ENCODE measurements around the gene CIB4. TPM values are rescaled to one million over a fixed set of nuclear protein-coding genes. Genes with fewer than 3 reads are reported as not detected.
"Not testable (repeated sequence)": the region's sequence is repeated elsewhere in the genome, so short reads cannot be mapped to it uniquely, and the experiment has no call there.

CIB4 gene
- total RNA-seq, 2 experiments from 2014 or later = not detected

DNA sequence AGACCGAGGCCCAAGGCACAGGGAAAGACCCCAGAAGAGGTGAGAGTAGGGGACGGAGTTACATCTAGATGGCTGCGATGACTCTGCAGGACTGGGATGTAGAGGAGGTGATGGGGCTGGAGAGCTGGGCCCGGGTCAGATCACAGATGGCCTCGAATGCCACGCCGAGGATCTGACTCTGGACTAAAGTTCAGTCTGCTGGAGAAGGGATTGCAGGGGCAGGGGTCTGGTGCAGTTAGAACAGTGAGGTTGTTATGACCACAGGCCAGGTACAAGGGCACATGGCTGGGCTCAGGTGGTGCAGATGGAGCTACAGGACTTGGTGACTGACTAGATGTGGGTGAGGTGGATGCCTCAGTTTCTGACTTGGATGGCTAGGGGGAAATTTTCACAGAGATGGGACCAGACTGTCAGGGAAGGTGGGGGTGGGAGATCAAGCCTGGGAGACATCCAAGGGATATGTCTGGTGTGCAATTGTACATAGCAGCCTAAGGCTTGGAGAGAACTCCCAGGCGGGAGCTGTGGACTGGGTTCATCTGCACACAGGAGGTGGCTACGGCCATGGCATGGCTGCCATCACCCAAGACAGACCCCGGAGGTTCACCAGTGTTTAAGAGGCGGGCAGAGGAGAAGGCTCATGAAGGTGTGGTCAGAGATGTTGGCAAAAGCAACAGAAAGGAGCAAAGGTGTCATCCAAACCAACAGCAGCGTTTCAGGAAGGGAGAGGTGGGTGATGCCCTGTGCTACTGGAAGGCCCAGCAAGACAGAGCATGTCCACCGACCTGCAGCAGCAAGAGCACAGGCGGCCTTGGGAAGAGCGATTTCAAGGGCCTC lies 66.9 kb downstream of the CIB4 start:
- no peaks in the 10 kb centered on the region for H3K36me3 Mint-ChIP-seq
- no peak overlapping the region for H3K4me3 Mint-ChIP-seq
- peaks cover 14% of the 10 kb centered on the region for H3K27me3 Mint-ChIP-seq
- peaks cover 4% of the 10 kb centered on the region for H3K4me1 Mint-ChIP-seq
- DNase-seq = no peak
- H3K9me3 Mint-ChIP-seq = no peaks in the 10 kb centered on the region
- H3K27ac Mint-ChIP-seq = no peak overlapping the region

GRCh38 chr2:26573241-26573925 lies 67.8 kb downstream of the CIB4 start:
- no peak overlapping the region for H3K27ac Mint-ChIP-seq
- no peaks in the 10 kb centered on the region for H3K36me3 Mint-ChIP-seq
- H3K27me3 Mint-ChIP-seq = peaks cover 6% of the 10 kb centered on the region
- no peaks in the 10 kb centered on the region for H3K9me3 Mint-ChIP-seq
- peaks cover 4% of the 10 kb centered on the region for H3K4me1 Mint-ChIP-seq
- no peak overlapping the region for H3K4me3 Mint-ChIP-seq
- DNase-seq = no peak

DNA sequence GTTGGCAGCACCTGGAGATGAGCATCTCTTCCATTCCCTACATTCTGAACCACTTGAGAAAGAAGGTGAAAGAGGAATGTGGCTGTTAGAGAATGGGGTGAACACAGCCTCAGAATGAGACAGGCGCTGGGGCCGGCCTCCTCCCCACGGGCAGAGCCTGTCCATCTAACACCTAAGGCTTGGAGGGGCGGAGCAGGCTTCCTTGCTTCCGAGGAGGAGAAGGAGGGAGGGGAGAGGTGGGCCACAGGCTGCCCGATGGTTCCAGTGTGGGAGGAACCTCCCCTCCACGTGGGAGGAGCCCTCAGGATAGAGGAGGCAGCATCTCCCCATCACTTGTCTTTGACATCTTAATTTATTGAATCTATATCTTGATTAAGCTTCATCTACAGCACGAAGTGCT lies 68.6 kb downstream of the CIB4 start:
- no peak for DNase-seq
- Mint-ChIP-seq H3K27ac (no peak overlapping the region), H3K27me3 (peaks cover 1% of the 10 kb centered on the region), H3K4me3 (no peak overlapping the region), H3K9me3 (no peaks in the 10 kb centered on the region), H3K4me1 (peaks cover 2% of the 10 kb centered on the region), H3K36me3 (no peaks in the 10 kb centered on the region)

GRCh38 chr2:26571316-26571715 lies 69.8 kb downstream of the CIB4 start:
- Mint-ChIP-seq H3K4me3 (no peak overlapping the region), H3K9me3 (no peaks in the 10 kb centered on the region)
- DNase-seq = no peak

DNA sequence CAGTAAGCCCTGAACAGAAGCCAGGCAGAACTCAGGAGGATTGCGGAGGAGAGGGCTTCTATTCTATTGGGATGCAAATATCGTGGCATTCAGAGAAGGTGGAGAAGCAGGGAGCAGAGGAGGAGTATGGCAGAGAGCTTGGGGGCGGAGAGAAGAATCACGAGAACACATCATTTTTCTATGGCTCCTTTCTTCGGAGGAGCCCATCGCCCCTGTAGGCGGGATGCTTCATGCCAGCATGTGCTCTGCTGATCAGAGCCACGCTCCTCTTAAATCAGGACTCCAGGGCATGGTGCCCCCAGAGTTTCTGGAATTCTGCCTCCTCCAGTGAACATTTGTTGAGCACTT lies 71.1 kb downstream of the CIB4 start:
- no peaks in the 10 kb centered on the region for H3K9me3 Mint-ChIP-seq

More at GRCh38 chr2:26571316-26571715, 69.8 kb downstream of the CIB4 start:
- Mint-ChIP-seq H3K36me3 (no peaks in the 10 kb centered on the region), H3K27ac (no peak overlapping the region), H3K4me1 (no peaks in the 10 kb centered on the region), H3K27me3 (no peaks in the 10 kb centered on the region)

DNA sequence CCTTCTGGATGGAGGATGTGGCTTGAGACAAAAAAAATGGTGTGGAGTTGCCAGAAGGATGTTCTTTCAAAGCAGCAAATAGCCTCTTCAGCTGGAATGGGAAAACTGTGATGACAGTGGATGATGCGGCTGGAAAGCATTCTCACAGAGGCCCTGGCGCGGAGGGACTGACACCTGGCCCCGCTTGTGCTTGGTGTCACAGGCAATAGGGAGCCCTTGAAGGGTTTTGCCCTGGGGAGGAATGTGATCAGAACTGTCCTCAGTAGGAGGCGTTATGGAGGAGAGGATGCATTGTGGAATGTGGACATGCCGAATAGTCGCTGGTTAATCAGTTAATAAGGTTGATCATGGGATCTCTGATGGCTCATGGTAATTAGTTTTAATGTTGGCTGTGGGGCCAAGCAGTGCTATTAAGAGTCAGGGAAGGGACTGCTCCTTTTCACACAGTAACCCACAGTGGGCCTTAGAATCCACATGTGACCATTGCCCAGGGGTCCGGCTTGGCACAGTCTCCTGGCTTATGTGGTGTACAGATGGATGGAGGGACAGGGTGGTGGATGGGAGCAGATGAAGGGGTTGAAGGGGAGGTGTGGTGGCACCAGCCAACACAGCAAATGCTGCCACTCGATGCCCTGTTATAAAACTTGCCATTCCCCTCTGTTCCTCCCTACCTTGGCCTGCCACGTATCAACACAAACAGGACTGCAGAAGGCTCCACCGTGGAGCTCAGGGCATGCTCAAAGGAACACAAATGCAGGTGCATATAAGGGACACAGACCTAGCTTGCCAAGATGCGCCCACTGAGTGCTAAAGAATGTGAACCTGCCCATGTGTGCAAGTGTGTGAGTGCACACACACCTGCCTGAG lies 71.7 kb downstream of the CIB4 start:
- no peak overlapping the region for H3K27ac Mint-ChIP-seq
- DNase-seq = no peak

More for the DNA sequence above, 71.1 kb downstream of the CIB4 start:
- DNase-seq = no peak
- Mint-ChIP-seq H3K27me3 (peaks cover 8% of the 10 kb centered on the region), H3K4me3 (no peak overlapping the region), H3K4me1 (no peaks in the 10 kb centered on the region), H3K27ac (no peak overlapping the region), H3K36me3 (no peaks in the 10 kb centered on the region)

DNA sequence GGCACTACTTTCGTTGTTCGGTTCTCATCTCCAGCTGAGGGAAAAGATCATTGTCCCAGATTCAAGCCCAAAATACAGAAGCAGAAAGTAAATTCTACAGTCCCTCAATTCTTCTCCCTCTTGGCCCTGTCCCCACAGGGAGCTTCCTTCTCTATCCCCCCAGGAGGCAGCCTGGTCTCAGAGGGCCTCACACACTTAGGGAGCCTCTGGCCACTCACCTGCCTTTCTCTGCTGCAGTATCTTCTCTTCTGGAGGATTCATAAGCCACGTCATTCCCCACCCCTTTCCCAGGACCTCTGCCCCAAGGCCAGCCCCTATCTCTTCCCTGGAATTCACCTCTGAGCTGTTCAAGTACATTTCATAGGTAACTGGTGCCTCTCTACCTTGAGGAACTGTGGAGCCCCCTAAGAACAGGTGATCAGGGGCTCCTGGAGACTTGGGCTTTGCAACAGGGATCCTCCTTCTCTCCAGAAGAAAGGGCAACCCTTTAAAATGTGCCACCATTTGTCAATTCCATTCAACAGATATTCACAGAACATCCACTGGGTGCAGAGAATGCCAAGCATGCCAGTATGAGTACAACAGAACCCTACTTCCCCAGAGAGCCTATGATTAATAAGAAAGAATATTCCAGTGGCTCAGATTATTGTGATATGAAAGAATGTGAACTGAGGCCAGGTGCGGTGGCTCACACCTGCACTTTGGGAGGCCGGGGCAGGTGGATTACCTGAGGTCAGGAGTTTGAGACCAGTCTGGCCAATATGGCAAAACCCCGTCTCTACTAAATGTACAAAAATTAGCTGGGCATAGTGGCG lies 72.9 kb downstream of the CIB4 start:
- Mint-ChIP-seq H3K4me1 (no peaks in the 10 kb centered on the region), H3K27me3 (peaks cover 26% of the 10 kb centered on the region), H3K9me3 (no peaks in the 10 kb centered on the region), H3K4me3 (no peak overlapping the region), H3K27ac (no peak overlapping the region), H3K36me3 (no peaks in the 10 kb centered on the region)
- DNase-seq = no peak

More for the DNA sequence above, 71.7 kb downstream of the CIB4 start:
- H3K4me3 Mint-ChIP-seq = no peak overlapping the region
- no peaks in the 10 kb centered on the region for H3K9me3 Mint-ChIP-seq
- no peaks in the 10 kb centered on the region for H3K36me3 Mint-ChIP-seq
- H3K4me1 Mint-ChIP-seq = no peaks in the 10 kb centered on the region
- peaks cover 14% of the 10 kb centered on the region for H3K27me3 Mint-ChIP-seq

DNA sequence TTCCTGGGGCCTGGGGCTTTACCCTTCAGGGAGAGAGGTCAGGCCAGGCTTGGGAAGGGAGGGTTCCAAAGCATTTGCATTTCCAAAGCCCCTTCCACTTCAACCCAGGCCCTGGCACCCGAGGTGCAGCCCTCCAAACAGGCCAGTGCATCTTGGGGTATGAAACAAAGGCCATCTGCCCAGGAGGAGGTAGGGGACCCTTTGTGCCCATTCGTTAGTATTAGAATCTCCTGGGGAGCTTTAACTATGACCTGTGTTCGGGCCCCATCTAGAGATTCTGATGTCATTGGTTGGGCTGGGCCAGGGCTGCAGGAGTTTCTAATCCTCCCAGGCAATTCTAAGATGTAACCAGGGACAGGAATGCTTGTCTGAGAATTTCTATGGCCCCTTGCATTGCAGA lies 73.6 kb downstream of the CIB4 start:
- no peaks in the 10 kb centered on the region for H3K9me3 Mint-ChIP-seq
- H3K27me3 Mint-ChIP-seq = peaks cover 33% of the 10 kb centered on the region
- no peak overlapping the region for H3K4me3 Mint-ChIP-seq
- H3K36me3 Mint-ChIP-seq = no peaks in the 10 kb centered on the region
- DNase-seq = no peak
- peaks cover 2% of the 10 kb centered on the region for H3K4me1 Mint-ChIP-seq
- no peak overlapping the region for H3K27ac Mint-ChIP-seq

- H3K27me3 Mint-ChIP-seq = peaks cover 40% of the 10 kb centered on the region
- H3K36me3 Mint-ChIP-seq, H3K4me3 Mint-ChIP-seq, H3K4me1 Mint-ChIP-seq, DNase-seq, H3K27ac Mint-ChIP-seq, H3K9me3 Mint-ChIP-seq: not testable (repeated sequence)
These were observed 74.4 kb downstream of the CIB4 start for GRCh38 chr2:26566731-26567130.

DNA sequence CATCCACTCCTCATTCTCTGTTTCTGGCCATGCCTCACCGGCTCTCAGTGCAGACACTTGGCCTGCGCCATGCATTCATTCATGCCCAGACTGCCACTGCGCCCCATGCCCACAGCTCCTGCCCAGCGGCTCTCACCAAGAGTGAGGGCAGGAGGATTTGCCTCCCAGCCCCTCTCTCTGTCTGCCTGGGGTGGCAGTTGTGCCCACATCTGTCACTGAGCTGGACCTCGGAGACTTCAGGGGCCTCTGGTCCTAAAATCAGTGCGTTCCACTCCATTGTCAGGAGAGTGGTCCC lies 75.1 kb downstream of the CIB4 start:
- Mint-ChIP-seq H3K36me3 (no peaks in the 10 kb centered on the region), H3K27me3 (peaks cover 47% of the 10 kb centered on the region), H3K4me1 (peaks cover 2% of the 10 kb centered on the region), H3K4me3 (no peak overlapping the region), H3K9me3 (no peaks in the 10 kb centered on the region), H3K27ac (no peak overlapping the region)
- no peak for DNase-seq

- no peaks in the 10 kb centered on the region for H3K36me3 Mint-ChIP-seq
- H3K27ac Mint-ChIP-seq = no peak overlapping the region
- peaks cover 2% of the 10 kb centered on the region for H3K4me1 Mint-ChIP-seq
- H3K4me3 Mint-ChIP-seq = no peak overlapping the region
- H3K27me3 Mint-ChIP-seq = peaks cover 64% of the 10 kb centered on the region
- no peak for DNase-seq
- H3K9me3 Mint-ChIP-seq = no peaks in the 10 kb centered on the region
These were observed 77.0 kb downstream of the CIB4 start for GRCh38 chr2:26564121-26564644.

- peaks cover 69% of the 10 kb centered on the region for H3K27me3 Mint-ChIP-seq
- no peak for DNase-seq
- H3K36me3 Mint-ChIP-seq = no peaks in the 10 kb centered on the region
- H3K9me3 Mint-ChIP-seq = no peaks in the 10 kb centered on the region
- H3K27ac Mint-ChIP-seq = no peak overlapping the region
- H3K4me1 Mint-ChIP-seq = peaks cover 2% of the 10 kb centered on the region
- no peak overlapping the region for H3K4me3 Mint-ChIP-seq
These were observed 77.5 kb downstream of the CIB4 start for GRCh38 chr2:26563686-26564085.

DNA sequence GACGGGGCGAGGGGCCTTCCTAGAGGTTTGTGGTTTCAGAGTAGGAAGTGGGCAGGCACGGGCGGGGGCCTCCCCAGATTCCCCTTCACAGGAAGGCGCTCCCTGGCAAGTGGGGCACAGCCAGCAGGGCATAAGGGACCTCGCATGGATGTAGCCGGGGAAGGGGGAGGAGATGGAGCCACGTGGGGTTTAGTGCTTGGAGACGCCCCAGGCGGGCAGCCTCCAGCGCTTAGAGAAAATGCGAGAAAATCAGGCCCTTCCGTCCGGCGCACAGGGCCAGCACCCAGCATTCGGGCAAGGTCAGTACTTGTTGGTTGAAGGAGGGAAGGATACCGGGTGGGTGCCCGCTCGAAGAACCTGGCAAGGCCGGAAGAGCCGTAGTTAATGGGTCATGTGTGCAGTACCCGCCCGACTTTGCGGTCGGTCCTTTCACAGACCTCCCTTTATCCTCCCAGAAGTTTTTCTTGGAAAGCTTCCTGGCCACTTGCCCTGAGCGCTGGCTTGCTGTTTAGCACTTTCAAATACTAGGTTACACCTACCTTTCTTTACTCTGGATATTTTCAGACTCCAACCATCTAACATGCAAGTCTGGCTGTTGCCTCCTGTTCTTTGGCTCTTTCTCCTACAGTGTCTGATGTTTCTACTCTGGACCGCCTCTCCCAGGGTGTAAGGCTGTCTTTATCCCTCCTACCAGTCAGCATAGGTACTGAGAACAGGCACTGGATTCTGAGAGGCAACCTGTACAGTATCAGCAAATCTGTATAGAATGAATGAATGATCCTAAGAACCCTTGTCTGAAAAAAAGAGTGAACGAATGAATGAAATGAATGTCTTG lies 78.1 kb downstream of the CIB4 start:
- Mint-ChIP-seq H3K9me3 (no peaks in the 10 kb centered on the region), H3K27me3 (peaks cover 75% of the 10 kb centered on the region), H3K4me1 (peaks cover 2% of the 10 kb centered on the region), H3K4me3 (peak overlapping the region; percentile 22), H3K27ac (no peak overlapping the region), H3K36me3 (no peaks in the 10 kb centered on the region)
- no peak for DNase-seq
